ENCODE results near the gene EHMT2. TPM values are rescaled to one million over a fixed set of nuclear protein-coding genes. Genes with fewer than 3 reads are reported as not detected.

EHMT2 gene
- total RNA-seq, 1 experiment from 2014 or later = 137 TPM

DNA sequence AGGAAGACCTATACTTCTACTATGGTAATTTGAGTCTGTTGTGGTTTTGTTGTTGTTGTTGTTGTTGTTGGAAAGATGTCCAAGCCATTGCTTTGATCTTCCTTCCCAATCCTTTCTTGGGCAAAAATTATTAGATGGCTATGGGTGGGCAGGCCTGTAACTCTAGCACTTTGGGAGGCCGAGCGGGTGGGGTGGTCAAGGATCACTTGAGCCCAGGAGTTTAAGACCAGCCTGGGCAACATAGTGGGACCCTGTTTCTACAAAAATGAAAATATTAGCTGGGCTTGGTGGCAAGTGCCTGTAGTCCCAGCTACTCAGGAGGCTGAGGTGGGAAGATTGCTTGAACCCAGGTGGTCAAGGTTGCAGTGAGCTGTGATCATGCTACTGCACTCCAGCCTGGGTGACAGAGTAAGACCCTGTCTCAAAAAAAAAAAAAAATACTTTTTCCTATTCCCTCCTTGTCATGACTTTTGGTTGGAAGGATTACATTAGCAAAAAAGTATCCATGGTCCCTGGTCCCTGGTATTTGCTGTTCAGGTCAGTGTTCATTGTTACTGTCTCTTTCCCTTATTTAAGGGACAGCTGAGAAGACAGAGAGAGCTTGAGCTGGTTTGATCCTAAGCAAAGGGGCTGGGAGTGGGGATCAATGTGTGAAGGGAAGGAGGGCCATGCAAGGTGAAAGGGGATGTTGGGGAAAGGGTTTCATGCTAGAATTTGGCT is 46.6 kb downstream of the EHMT2 start (continued):
- TF ChIP-seq ZNF396 (CRISPR knock-in tag; IDR thresholded peaks at IDR 0.05; ENCODE audit: borderline replicate concordance) = no peak
- no peak for TF ChIP-seq JAZF1 (CRISPR knock-in tag; IDR thresholded peaks at IDR 0.05)
- TF ChIP-seq ELF4 (CRISPR knock-in tag; IDR thresholded peaks at IDR 0.05; ENCODE audit: low read depth) = no peak
- TF ChIP-seq, protein P1, sequence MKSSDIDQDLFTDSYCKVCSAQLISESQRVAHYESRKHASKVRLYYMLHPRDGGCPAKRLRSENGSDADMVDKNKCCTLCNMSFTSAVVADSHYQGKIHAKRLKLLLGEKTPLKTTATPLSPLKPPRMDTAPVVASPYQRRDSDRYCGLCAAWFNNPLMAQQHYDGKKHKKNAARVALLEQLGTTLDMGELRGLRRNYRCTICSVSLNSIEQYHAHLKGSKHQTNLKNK (CRISPR knock-in tag; IDR thresholded peaks at IDR 0.05) = no peak
- TF ChIP-seq, protein P2, sequence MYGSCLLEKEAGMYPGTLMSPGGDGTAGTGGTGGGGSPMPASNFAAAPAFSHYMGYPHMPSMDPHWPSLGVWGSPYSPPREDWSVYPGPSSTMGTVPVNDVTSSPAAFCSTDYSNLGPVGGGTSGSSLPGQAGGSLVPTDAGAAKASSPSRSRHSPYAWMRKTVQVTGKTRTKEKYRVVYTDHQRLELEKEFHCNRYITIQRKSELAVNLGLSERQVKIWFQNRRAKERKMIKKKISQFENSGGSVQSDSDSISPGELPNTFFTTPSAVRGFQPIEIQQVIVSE (CRISPR knock-in tag; IDR thresholded peaks at IDR 0.05; ENCODE audit: borderline replicate concordance) = no peak
- TF ChIP-seq, protein P3, sequence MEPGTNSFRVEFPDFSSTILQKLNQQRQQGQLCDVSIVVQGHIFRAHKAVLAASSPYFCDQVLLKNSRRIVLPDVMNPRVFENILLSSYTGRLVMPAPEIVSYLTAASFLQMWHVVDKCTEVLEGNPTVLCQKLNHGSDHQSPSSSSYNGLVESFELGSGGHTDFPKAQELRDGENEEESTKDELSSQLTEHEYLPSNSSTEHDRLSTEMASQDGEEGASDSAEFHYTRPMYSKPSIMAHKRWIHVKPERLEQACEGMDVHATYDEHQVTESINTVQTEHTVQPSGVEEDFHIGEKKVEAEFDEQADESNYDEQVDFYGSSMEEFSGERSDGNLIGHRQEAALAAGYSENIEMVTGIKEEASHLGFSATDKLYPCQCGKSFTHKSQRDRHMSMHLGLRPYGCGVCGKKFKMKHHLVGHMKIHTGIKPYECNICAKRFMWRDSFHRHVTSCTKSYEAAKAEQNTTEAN (CRISPR knock-in tag; IDR thresholded peaks at IDR 0.05) = no peak

DNA sequence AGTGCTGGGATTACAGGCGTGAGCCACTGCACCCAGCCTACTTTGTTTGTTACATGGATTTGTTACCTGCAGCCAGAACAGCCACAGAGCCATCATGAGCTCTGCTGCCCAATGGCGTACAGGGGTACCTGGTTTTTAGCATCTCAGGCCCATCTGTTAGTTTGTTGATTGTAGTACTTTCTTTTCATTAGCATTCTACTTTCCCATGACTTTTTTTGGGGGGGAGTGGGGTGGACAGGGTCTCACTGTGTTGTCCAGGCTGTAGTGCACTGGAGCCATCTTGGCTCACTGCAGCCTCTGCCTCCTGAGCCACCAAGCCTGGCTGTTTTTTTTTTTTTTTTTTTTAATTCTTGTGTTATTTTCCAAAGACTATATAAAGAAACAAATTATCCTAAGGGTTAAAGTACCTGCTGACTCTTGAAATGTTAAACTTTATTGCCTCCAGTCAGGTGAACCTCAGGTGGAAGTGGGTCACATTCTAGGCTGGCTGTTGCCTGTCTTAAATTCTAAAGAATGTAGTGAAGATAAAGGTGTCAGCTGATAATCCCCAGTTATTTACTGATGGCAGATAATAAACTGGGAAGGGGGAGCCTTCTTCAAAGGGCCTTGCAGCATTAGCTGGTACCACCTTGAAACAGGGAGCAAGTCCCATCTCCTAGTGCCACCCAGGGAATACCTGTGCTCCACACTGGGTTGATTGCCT is 50.1 kb downstream of the EHMT2 start:
- POLR2A ChIA-PET = interaction anchor here (1.3 kb wide), 1 partner anchor 15 kb away, joined by 4 read pairs; the partner anchor contains the start of gene NEU1
- H3K36me3 Mint-ChIP-seq = peaks cover under 1% of the 10 kb centered on the region; the same call in 1 of the 2 replicates

DNA sequence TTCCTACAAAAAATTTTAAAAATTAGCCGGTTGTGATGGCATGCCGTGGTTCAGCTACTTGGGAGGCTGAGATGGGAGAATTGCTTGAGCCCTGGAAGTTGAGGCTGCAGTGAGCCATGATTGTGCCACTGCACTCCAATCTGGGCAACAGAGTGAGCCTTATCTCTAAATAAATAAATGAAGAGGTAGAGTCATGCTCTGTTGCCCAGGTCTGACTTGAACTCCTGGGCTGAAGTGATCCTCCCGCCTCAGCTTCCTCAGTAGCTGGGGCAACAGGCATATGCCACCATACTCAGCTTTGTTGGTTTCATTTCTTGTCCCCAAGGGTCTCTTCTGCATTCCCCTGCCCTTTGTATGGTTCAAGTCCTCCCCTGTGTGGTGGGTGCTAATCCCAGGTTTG is 53.0 kb downstream of the EHMT2 start:
- no peak for ATAC-seq
- Mint-ChIP-seq H3K4me1 (no peaks in the 10 kb centered on the region), H3K9me3 (no peaks in the 10 kb centered on the region), H3K4me3 (no peak overlapping the region), H3K36me3 (peaks cover 18% of the 10 kb centered on the region), H3K27ac (no peak overlapping the region), H3K27me3 (ENCODE audit: low read depth) (no peaks in the 10 kb centered on the region)
- no peak for DNase-seq (ENCODE audit: low spot score)
- POLR2A ChIA-PET = no interaction called here
- TF ChIP-seq ATF1 (CRISPR knock-in tag; IDR thresholded peaks at IDR 0.05) (no peak), OVOL2 (CRISPR knock-in tag; IDR thresholded peaks at IDR 0.05; ENCODE audit: borderline replicate concordance) (no peak), CREM (CRISPR knock-in tag; IDR thresholded peaks at IDR 0.05) (no peak), JAZF1 (CRISPR knock-in tag; IDR thresholded peaks at IDR 0.05) (no peak), GTF2I (CRISPR knock-in tag; conservative IDR thresholded peaks at IDR 0.05) (no peak), ZNF121 (CRISPR knock-in tag; IDR thresholded peaks at IDR 0.05) (no peak)
- TF ChIP-seq, protein P4, sequence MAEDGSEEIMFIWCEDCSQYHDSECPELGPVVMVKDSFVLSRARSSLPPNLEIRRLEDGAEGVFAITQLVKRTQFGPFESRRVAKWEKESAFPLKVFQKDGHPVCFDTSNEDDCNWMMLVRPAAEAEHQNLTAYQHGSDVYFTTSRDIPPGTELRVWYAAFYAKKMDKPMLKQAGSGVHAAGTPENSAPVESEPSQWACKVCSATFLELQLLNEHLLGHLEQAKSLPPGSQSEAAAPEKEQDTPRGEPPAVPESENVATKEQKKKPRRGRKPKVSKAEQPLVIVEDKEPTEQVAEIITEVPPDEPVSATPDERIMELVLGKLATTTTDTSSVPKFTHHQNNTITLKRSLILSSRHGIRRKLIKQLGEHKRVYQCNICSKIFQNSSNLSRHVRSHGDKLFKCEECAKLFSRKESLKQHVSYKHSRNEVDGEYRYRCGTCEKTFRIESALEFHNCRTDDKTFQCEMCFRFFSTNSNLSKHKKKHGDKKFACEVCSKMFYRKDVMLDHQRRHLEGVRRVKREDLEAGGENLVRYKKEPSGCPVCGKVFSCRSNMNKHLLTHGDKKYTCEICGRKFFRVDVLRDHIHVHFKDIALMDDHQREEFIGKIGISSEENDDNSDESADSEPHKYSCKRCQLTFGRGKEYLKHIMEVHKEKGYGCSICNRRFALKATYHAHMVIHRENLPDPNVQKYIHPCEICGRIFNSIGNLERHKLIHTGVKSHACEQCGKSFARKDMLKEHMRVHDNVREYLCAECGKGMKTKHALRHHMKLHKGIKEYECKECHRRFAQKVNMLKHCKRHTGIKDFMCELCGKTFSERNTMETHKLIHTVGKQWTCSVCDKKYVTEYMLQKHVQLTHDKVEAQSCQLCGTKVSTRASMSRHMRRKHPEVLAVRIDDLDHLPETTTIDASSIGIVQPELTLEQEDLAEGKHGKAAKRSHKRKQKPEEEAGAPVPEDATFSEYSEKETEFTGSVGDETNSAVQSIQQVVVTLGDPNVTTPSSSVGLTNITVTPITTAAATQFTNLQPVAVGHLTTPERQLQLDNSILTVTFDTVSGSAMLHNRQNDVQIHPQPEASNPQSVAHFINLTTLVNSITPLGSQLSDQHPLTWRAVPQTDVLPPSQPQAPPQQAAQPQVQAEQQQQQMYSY (CRISPR knock-in tag; IDR thresholded peaks at IDR 0.05) = no peak
- TF ChIP-seq, protein P5, sequence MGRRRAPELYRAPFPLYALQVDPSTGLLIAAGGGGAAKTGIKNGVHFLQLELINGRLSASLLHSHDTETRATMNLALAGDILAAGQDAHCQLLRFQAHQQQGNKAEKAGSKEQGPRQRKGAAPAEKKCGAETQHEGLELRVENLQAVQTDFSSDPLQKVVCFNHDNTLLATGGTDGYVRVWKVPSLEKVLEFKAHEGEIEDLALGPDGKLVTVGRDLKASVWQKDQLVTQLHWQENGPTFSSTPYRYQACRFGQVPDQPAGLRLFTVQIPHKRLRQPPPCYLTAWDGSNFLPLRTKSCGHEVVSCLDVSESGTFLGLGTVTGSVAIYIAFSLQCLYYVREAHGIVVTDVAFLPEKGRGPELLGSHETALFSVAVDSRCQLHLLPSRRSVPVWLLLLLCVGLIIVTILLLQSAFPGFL (CRISPR knock-in tag; IDR thresholded peaks at IDR 0.05; ENCODE audit: borderline replicate concordance) = no peak
- TF ChIP-seq, protein P6, sequence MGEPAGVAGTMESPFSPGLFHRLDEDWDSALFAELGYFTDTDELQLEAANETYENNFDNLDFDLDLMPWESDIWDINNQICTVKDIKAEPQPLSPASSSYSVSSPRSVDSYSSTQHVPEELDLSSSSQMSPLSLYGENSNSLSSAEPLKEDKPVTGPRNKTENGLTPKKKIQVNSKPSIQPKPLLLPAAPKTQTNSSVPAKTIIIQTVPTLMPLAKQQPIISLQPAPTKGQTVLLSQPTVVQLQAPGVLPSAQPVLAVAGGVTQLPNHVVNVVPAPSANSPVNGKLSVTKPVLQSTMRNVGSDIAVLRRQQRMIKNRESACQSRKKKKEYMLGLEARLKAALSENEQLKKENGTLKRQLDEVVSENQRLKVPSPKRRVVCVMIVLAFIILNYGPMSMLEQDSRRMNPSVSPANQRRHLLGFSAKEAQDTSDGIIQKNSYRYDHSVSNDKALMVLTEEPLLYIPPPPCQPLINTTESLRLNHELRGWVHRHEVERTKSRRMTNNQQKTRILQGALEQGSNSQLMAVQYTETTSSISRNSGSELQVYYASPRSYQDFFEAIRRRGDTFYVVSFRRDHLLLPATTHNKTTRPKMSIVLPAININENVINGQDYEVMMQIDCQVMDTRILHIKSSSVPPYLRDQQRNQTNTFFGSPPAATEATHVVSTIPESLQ (CRISPR knock-in tag; IDR thresholded peaks at IDR 0.05) = no peak
- TF ChIP-seq, protein P7, sequence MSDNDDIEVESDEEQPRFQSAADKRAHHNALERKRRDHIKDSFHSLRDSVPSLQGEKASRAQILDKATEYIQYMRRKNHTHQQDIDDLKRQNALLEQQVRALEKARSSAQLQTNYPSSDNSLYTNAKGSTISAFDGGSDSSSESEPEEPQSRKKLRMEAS (CRISPR knock-in tag; IDR thresholded peaks at IDR 0.05) = no peak
- TF ChIP-seq, protein P1 (CRISPR knock-in tag; IDR thresholded peaks at IDR 0.05) = no peak
- TF ChIP-seq, protein P8, sequence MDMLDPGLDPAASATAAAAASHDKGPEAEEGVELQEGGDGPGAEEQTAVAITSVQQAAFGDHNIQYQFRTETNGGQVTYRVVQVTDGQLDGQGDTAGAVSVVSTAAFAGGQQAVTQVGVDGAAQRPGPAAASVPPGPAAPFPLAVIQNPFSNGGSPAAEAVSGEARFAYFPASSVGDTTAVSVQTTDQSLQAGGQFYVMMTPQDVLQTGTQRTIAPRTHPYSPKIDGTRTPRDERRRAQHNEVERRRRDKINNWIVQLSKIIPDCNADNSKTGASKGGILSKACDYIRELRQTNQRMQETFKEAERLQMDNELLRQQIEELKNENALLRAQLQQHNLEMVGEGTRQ (CRISPR knock-in tag; IDR thresholded peaks at IDR 0.05) = no peak
- CTCF ChIA-PET = interaction anchor here (0.7 to 1.3 kb wide), 3 partner anchors 14 to 115 kb away, joined by 3 read pairs; partner anchors contain the start of gene DDAH2

More for the DNA sequence above, 50.1 kb downstream of the EHMT2 start:
- H3K27me3 Mint-ChIP-seq (ENCODE audit: low read depth) = 0 out of 2 replicates have a peak, but pooled peaks cover under 1% of the 10 kb centered on the region
- no peak overlapping the region for H3K27ac Mint-ChIP-seq
- no peaks in the 10 kb centered on the region for H3K4me1 Mint-ChIP-seq
- peaks cover under 1% of the 10 kb centered on the region for H3K9me3 Mint-ChIP-seq
- CTCF ChIA-PET = no interaction called here
- TF ChIP-seq FOXK1 (CRISPR knock-in tag; IDR thresholded peaks at IDR 0.05) = no peak
- 0 out of 2 replicates have a peak, but pooled peaks have one; percentile 16 for TF ChIP-seq ZNF121 (CRISPR knock-in tag; IDR thresholded peaks at IDR 0.05)
- TF ChIP-seq OVOL2 (CRISPR knock-in tag; IDR thresholded peaks at IDR 0.05; ENCODE audit: borderline replicate concordance) = no peak
- TF ChIP-seq ZNF416 (CRISPR knock-in tag; IDR thresholded peaks at IDR 0.05) = no peak
- no peak overlapping the region for H3K4me3 Mint-ChIP-seq
- ATAC-seq = no peak
- DNase-seq (ENCODE audit: low spot score) = no peak

All from WTC11 (cell line).